Measurements from ENCODE around the gene PHLPP2. TPM values are rescaled to one million over a fixed set of nuclear protein-coding genes. Genes with fewer than 3 reads are reported as not detected.
"Not testable (repeated sequence)": the region's sequence is repeated elsewhere in the genome, so short reads cannot be mapped to it uniquely, and the experiment has no call there.

The PHLPP2 gene
- total RNA-seq, 1 donor from 2014 or later: 10.2 TPM

GRCh38 chr16:71610936-71611871 lies 113.3 kb downstream of the PHLPP2 start:
- Mint-ChIP-seq H3K4me3 (ENCODE audit: unreplicated experiment) (no peak overlapping the region), H3K9me3 (ENCODE audit: low read depth) (no peaks in the 10 kb centered on the region), H3K27me3 (ENCODE audit: low read depth) (peaks cover 16% of the 10 kb centered on the region), H3K4me1 (ENCODE audit: low read depth) (peaks cover 5% of the 10 kb centered on the region), H3K36me3 (ENCODE audit: low read depth) (no peaks in the 10 kb centered on the region), H3K27ac (ENCODE audit: unreplicated experiment) (no peak overlapping the region)
- DNase-seq (ENCODE audit: low spot score): no peak
- peak; percentile 90 for TF ChIP-seq CTCF (IDR thresholded peaks at IDR 0.05)

DNA sequence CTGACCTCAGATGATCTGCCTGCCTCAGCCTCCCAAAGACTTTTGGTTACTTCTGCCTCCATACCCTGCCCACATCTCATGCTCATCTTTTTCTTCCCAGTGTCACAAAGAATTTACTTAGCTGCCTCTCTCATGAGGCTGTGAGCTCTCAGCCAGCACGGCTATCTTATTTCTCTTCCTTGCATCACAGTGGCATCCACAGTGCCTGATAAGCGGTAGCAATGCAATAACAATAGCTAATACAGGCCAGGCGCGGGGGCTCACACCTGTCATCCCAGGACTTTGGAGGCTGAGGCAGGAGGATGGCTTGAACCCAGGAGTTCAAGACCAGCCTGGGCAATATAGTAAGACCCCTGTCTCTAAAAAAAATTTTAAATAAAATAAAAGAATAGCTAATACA lies 114.1 kb downstream of the PHLPP2 start:
- Mint-ChIP-seq H3K4me1 (ENCODE audit: low read depth) (peaks cover 5% of the 10 kb centered on the region), H3K9me3 (ENCODE audit: low read depth) (no peaks in the 10 kb centered on the region), H3K27me3 (ENCODE audit: low read depth) (peaks cover 15% of the 10 kb centered on the region), H3K36me3 (ENCODE audit: low read depth) (no peaks in the 10 kb centered on the region), H3K4me3 (ENCODE audit: unreplicated experiment) (no peak overlapping the region), H3K27ac (ENCODE audit: unreplicated experiment) (no peak overlapping the region)
- no peak for TF ChIP-seq CTCF (IDR thresholded peaks at IDR 0.05)
- no peak for DNase-seq (ENCODE audit: low spot score)

- no peaks in the 10 kb centered on the region for H3K9me3 Mint-ChIP-seq (ENCODE audit: low read depth)
- no peak overlapping the region for H3K27ac Mint-ChIP-seq (ENCODE audit: unreplicated experiment)
- H3K4me1 Mint-ChIP-seq (ENCODE audit: low read depth): peaks cover 5% of the 10 kb centered on the region
- no peak overlapping the region for H3K4me3 Mint-ChIP-seq (ENCODE audit: unreplicated experiment)
- H3K36me3 Mint-ChIP-seq (ENCODE audit: low read depth): no peaks in the 10 kb centered on the region
- DNase-seq (ENCODE audit: low spot score): no peak
- H3K27me3 Mint-ChIP-seq (ENCODE audit: low read depth): peaks cover 8% of the 10 kb centered on the region
- no peak for TF ChIP-seq CTCF (IDR thresholded peaks at IDR 0.05)
Measured at GRCh38 chr16:71609066-71609465, 115.4 kb downstream of the PHLPP2 start.

GRCh38 chr16:71600822-71601221 lies 123.7 kb downstream of the PHLPP2 start:
- no peak for TF ChIP-seq CTCF (IDR thresholded peaks at IDR 0.05)
- no peaks in the 10 kb centered on the region for H3K36me3 Mint-ChIP-seq (ENCODE audit: low read depth)
- no peak for DNase-seq (ENCODE audit: low spot score)
- no peak overlapping the region for H3K27ac Mint-ChIP-seq (ENCODE audit: unreplicated experiment)
- no peaks in the 10 kb centered on the region for H3K4me1 Mint-ChIP-seq (ENCODE audit: low read depth)
- H3K27me3 Mint-ChIP-seq (ENCODE audit: low read depth): peaks cover 13% of the 10 kb centered on the region
- H3K9me3 Mint-ChIP-seq (ENCODE audit: low read depth): peaks cover 7% of the 10 kb centered on the region
- H3K4me3 Mint-ChIP-seq (ENCODE audit: unreplicated experiment): no peak overlapping the region

- H3K36me3 Mint-ChIP-seq (ENCODE audit: low read depth); H3K27ac Mint-ChIP-seq (ENCODE audit: unreplicated experiment); H3K9me3 Mint-ChIP-seq (ENCODE audit: low read depth); H3K4me1 Mint-ChIP-seq (ENCODE audit: low read depth); DNase-seq (ENCODE audit: low spot score); H3K4me3 Mint-ChIP-seq (ENCODE audit: unreplicated experiment): not testable (repeated sequence)
- peaks cover 16% of the 10 kb centered on the region for H3K27me3 Mint-ChIP-seq (ENCODE audit: low read depth)
Measured at GRCh38 chr16:71598426-71598825, 126.1 kb downstream of the PHLPP2 start.

DNA sequence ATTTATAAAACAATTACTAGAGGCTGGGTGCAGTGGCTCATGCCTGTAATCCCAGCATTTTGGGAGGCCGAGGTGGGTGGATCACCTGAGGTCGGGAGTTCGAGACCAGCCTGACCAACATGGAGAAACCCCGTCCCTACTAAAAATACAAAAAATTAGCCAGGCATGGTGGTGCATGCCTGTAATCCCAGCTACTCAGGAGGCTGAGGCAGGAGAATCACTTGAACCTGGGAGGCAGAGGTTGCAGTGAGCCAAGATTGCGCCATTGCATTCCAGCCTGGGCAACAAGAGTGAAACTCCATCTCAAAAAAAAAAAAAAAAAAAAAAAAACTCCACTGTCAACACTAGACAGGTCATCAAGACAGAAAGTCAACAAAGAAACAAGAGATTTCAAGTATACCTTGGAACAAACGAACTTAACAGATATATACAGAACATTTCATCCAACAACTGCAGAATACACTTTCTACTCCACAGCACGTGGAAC lies 129.1 kb downstream of the PHLPP2 start:
- H3K36me3 Mint-ChIP-seq (ENCODE audit: low read depth); H3K4me1 Mint-ChIP-seq (ENCODE audit: low read depth); H3K27ac Mint-ChIP-seq (ENCODE audit: unreplicated experiment); H3K4me3 Mint-ChIP-seq (ENCODE audit: unreplicated experiment); H3K9me3 Mint-ChIP-seq (ENCODE audit: low read depth); DNase-seq (ENCODE audit: low spot score): not testable (repeated sequence)
- H3K27me3 Mint-ChIP-seq (ENCODE audit: low read depth): peaks cover 35% of the 10 kb centered on the region

Other genes with a start within 250 kb of the PHLPP2 start
- 1.7 to 3.9 TPM (median 2.1 TPM) in 3 replicates for gene ZNF19, start 235.4 kb downstream of the PHLPP2 start, total RNA-seq
- not detected in 3 replicates for gene CHST4, start 198.3 kb downstream of the PHLPP2 start, total RNA-seq
- 0.26 to 0.35 TPM in 2 of 3 replicates, not detected in the other for gene TAT, start 147.6 kb downstream of the PHLPP2 start, total RNA-seq
- gene MARVELD3, start 98.5 kb downstream of the PHLPP2 start, total RNA-seq: 0.39 to 2.4 TPM (median 2.1 TPM) in 3 replicates
- 62.7 to 82.0 TPM (median 62.9 TPM) in 3 replicates for gene AP1G1, start 84.1 kb upstream of the PHLPP2 start, total RNA-seq
- gene ATXN1L, start 121.3 kb upstream of the PHLPP2 start, total RNA-seq: 29.4 to 32.4 TPM (median 30.8 TPM) in 3 replicates
- 10.6 to 12.0 TPM (median 11.2 TPM) in 3 replicates for gene ZNF821, start 159.5 kb upstream of the PHLPP2 start, total RNA-seq
- gene IST1, start 170.8 kb upstream of the PHLPP2 start, total RNA-seq: 172 to 174 TPM (median 172 TPM) in 3 replicates